SIG-M5 treated with dmso at 0.1 percent for 504 hours (cell line): ENCODE data around the gene CARS2.
"Not testable (repeated sequence)": the region's sequence is repeated elsewhere in the genome, so short reads cannot be mapped to it uniquely, and the experiment has no call there.

Experiments used
- DNase-seq: peaks from one replicate; lab custom pipeline; 2025; ENCODE audit not compliant: unreplicated experiment; lab: John Stamatoyannopoulos, UW

Gene CARS2

GRCh38 chr13:110705826-110706569 lies at the start of gene CARS2:
Gene CARS2, minus strand, starts transcription at chr13:110706116. Its CDS starts 23 bp downstream, at chr13:110706093.
- peak; percentile 97 for DNase-seq

- no peak for DNase-seq
Measured at GRCh38 chr13:110748271-110748670, 42.4 kb upstream of the CARS2 start.

GRCh38 chr13:110746438-110746837 lies 40.5 kb upstream of the CARS2 start:
- no peak for DNase-seq

- DNase-seq, result no peak
Measured at GRCh38 chr13:110743687-110744086, 37.8 kb upstream of the CARS2 start.

- DNase-seq, result no peak
Measured at GRCh38 chr13:110737555-110737954, 31.6 kb upstream of the CARS2 start.

- DNase-seq, result no peak
Measured at GRCh38 chr13:110734561-110734960, 28.6 kb upstream of the CARS2 start.

GRCh38 chr13:110731072-110731471 lies 25.2 kb upstream of the CARS2 start:
- no peak for DNase-seq

GRCh38 chr13:110726726-110727125 lies 20.8 kb upstream of the CARS2 start:
- DNase-seq, result peak; percentile 68

- not testable (repeated sequence) for DNase-seq
Measured at GRCh38 chr13:110726153-110726552, 20.2 kb upstream of the CARS2 start.

GRCh38 chr13:110723598-110723997 lies 17.7 kb upstream of the CARS2 start:
- no peak for DNase-seq

GRCh38 chr13:110722971-110723370 lies 17.1 kb upstream of the CARS2 start:
- DNase-seq, result no peak

- DNase-seq, result no peak
Measured at GRCh38 chr13:110719036-110719710, 13.3 kb upstream of the CARS2 start.

GRCh38 chr13:110716247-110716515 lies 10.3 kb upstream of the CARS2 start:
- peak; percentile 35 for DNase-seq

GRCh38 chr13:110715395-110716246 lies 9.7 kb upstream of the CARS2 start:
- peak; percentile 100 for DNase-seq

- peak; percentile 65 for DNase-seq
Measured at GRCh38 chr13:110714797-110715394, 9.0 kb upstream of the CARS2 start.

GRCh38 chr13:110713981-110714796 lies 8.3 kb upstream of the CARS2 start:
- DNase-seq, result peak; percentile 37

GRCh38 chr13:110713642-110713952 lies 7.7 kb upstream of the CARS2 start, which contains the start of gene ING1:
Gene ING1, plus strand, starts transcription at chr13:110713700. Its CDS starts 450 bp downstream, at chr13:110714150.
- no peak for DNase-seq

GRCh38 chr13:110712849-110713641 lies 7.1 kb upstream of the CARS2 start:
- peak; percentile 100 for DNase-seq

- DNase-seq, result peak; percentile 88
Measured at GRCh38 chr13:110712081-110712848, 6.3 kb upstream of the CARS2 start.
